T47D (cell line): Measurements from ENCODE around the gene TMEM129.
"Not testable (repeated sequence)": the region's sequence is repeated elsewhere in the genome, so short reads cannot be mapped to it uniquely, and the experiment has no call there.

Source experiments
- DNase-seq, 2 experiments: peaks; one replicate each; pipeline versions ENCODE4 v3.0.0 to v3.0.0-alpha.2; 2011 to 2012; ENCODE audit warnings: low read depth in 1 of 2, low spot score in 1 of 2
- JUND ChIP-seq: IDR thresholded peaks from 2 replicates; pipeline ENCODE4 v1.6.1; 2012; ENCODE audit warnings: low read depth
- in situ Hi-C: cut with HindIII; loops from 2 replicates; pipeline ENCODE4 v1.10.0; 2016; ENCODE audit warnings: low sequenced_read_pairs, low pct_unique_long_range_greater_than_20kb

Gene TMEM129

DNA sequence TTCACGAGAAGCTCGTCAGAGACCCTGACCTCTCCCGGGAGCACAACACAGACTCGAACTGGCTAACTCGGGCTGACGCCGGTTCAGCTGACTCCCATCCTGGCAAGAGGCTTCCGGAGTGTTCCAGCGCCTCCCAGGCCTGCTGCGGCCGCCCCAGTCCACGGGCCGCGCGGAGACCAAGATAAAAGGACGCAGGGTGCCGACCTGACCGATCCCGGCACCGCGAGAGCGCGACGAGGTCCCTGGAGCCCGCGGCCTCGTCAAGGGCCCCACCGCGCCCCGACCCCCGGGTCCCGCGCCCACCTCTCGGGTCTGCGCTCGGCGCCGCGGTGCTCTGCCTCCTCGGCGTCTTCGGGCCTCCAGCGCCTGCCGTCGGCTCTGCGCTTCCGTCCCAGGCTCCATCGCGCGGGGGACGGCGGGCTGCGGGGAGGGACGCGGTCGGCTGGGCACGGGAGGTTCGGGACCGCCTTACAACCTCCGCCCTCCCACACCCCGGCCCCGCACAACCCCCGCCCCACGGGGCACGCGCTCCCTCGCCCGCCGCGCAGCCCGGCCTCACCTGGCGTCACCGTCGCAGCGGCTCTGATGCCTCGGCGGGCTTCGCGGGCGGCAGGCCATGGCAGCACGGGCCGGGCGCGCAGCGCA, 9.4 kb downstream of the TMEM129 start:
- peak in 1 of 2 experiments; percentile 46 for DNase-seq
- TF ChIP-seq JUND, result no peak
- in situ Hi-C loops, result no loop called here

DNA sequence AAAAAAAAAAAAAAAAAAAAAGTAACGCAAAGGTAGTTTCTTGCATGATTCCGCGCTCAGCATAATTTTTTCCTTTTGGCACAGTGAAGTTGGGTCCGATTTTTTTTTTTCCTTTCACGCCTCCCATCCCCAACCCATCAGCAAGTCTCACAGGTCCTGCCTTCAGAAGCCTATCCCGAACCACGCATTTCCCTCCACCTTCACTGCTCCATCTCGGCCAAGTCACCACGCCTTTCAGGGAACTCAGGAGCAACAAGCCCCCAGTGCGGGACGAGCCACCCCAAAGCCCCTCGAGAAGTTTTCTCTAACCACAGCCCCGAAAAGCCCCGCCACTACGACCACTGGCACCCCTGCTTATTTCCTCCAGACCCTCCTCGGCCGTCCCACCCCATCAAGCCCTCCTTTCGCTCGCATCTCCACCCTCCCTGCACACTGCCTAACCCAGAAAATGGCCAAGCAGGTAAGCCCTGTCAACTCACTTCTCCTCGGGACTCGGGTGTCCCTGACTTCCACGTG, 10.0 kb downstream of the TMEM129 start:
- no peak for TF ChIP-seq JUND
- in situ Hi-C loops, result no loop called here
- no peak for DNase-seq

- DNase-seq, result peak in 1 of 2 experiments; percentile 80
- in situ Hi-C loops, result no loop called here
- peak; percentile 55; the same call in 1 of the 2 replicates for TF ChIP-seq JUND
Observed at GRCh38 chr4:1708581-1708980, 12.5 kb downstream of the TMEM129 start.

- in situ Hi-C loops, result no loop called here
- DNase-seq, result no peak
- TF ChIP-seq JUND, result no peak
Observed at GRCh38 chr4:1706358-1706757, 14.8 kb downstream of the TMEM129 start.

- in situ Hi-C loops, result no loop called here
- no peak for TF ChIP-seq JUND
- no peak for DNase-seq
Observed at GRCh38 chr4:1705732-1706131, 15.4 kb downstream of the TMEM129 start.

GRCh38 chr4:1703867-1704266, 17.3 kb downstream of the TMEM129 start:
- in situ Hi-C loops, result no loop called here
- TF ChIP-seq JUND, result no peak
- DNase-seq, result no peak

- in situ Hi-C loops, DNase-seq: not testable (repeated sequence)
Observed at GRCh38 chr4:1701671-1702070, 19.5 kb downstream of the TMEM129 start.

- in situ Hi-C loops, result no loop called here
- no peak for DNase-seq
- no peak for TF ChIP-seq JUND
Observed at GRCh38 chr4:1695913-1696312, 25.2 kb downstream of the TMEM129 start.

DNA sequence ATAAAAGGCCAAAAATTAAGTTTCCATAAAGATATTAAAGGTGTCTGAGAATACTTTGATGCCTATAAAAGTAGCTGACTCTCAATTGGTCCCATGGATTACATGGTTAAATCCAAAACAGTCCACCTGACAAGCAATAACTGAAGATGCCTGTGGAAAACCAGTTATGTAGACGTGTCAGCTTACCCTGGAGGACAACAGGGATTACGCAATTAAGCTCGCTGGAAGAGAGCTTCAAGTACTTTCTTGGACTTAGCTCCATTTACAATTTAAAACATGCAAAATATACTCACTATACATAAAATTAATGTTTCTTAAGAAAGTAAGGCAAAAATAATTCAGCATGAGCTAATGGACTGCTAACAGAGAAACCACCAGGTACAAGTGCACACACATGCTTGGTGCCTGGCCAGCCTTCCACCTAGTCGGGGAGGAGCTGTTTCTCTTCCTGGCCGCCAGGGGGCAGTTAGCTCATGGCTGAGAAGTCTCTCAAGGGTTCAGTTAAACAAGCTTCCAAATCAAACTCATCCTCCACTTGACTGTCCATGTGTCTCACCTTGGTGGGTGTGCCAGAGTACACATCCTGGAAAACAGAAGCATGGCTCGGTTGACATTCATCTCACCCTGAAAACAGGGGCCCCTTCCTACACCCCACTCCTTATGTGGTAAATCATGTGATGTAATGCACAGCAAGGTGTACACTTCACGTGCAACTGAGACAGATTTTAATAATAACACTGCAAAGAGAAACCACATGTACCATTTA, 27.8 kb downstream of the TMEM129 start:
- DNase-seq, result peak; percentile 50 to 91
- TF ChIP-seq JUND, result no peak
- in situ Hi-C loops, result no loop called here

DNA sequence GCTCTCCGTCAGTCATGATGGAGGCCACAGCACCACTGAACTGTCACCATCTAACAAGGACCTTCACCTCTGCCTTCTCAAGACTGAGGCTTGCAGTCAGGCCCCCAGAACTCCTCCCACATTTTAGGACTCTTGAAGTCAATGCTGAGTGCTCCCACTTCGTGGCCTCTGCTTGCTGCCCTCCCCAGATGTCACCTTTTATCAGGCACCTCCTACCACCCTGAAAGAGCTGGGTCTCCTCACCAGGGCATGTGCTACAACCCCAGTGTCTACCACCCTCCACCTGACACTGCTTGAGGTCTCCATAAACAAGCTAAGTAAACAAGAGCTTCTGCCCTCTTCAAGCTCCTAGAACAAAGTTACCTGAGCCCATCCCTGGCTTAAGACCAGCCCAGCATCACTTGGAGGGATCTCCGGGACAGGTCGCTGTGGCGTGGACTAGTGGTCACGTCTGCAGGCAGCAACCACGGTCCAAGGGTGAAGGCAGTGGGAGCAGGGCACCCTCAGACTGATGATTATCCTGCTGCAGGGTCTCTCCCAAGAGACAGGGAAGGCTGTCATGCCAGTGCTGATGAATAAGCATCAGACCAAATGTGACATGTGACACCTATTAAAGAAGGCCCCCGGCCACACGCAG, 29.3 kb downstream of the TMEM129 start:
- in situ Hi-C loops, result no loop called here
- TF ChIP-seq JUND, result no peak
- DNase-seq, result no peak

DNA sequence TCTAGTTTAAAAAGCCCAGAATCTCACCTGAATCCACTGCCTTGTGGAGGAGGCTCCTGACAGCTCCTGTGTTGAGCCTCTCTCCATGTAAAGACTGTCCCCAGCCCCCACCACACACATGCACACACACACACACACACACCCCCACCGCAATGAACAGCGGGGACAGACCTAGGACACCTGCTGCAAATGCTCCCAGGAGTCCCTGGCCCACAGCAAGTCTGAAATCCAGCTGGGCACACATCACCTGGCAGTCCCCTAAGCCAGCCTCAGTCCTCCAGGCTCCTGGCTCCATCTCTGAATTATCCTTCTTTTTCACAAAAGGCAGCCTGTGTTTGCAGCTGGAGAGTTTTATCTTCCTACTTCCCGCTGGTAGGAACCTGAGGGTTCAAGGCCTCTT, 30.4 kb downstream of the TMEM129 start:
- TF ChIP-seq JUND, result no peak
- in situ Hi-C loops, result no loop called here

DNA sequence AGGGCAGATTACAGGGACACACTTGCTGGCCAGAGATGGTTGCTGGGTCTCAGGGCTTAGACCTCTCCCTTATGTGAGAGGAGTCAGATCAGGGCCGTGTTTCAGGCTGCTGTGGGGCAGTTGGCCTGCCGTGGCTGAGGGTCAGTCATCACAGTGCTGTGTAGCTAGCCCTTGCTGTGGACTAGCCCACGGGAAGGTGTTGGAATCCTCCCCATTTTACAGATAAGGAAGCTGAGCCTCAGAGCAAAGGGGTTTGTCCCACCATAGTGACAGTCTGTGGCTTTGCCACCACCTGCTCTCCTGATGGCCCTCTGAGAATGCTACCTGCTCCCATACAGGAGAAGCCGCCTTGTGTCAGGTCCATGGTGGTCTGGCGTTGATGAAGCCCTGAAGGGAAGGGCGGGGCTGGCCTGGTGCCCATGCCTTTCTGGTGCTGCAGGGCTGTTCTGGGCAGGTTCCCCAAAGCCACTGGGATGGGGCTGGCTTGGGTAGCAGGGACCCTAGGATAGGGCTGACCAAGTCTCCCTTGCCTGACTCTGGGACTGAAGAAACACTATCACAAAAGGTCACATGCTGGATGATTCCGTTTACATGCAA, 34.6 kb downstream of the TMEM129 start:
- in situ Hi-C loops, result no loop called here
- TF ChIP-seq JUND, result no peak
- no peak for DNase-seq

More for the DNA sequence above, 30.4 kb downstream of the TMEM129 start:
- no peak for DNase-seq
